Osteocyte (in vitro differentiated cells): ENCODE data around the gene GRIA4. TPM values are rescaled to one million over a fixed set of nuclear protein-coding genes. Genes with fewer than 3 reads are reported as not detected.

Source experiments
- DNase-seq: peaks from one replicate; pipeline ENCODE4 v3.0.0; 2021; ENCODE audit warnings: mixed read lengths; ENCODE audit not compliant: unreplicated experiment; ENCODE audit errors: extremely low spot score
- H3K27ac Mint-ChIP-seq: one replicate; pipeline ENCODE4 v1.8.0; 2021; ENCODE audit warnings: mild to moderate bottlenecking, mixed read lengths; ENCODE audit not compliant: unreplicated experiment
- H3K27me3 Mint-ChIP-seq: one replicate; pipeline ENCODE4 v1.8.0; 2021; ENCODE audit warnings: mixed read lengths; ENCODE audit not compliant: unreplicated experiment
- H3K36me3 Mint-ChIP-seq: one replicate; pipeline ENCODE4 v1.8.0; 2021; ENCODE audit warnings: mixed read lengths; ENCODE audit not compliant: unreplicated experiment
- H3K4me1 Mint-ChIP-seq: one replicate; pipeline ENCODE4 v1.8.0; 2021; ENCODE audit warnings: mixed read lengths; ENCODE audit not compliant: unreplicated experiment
- H3K4me3 Mint-ChIP-seq: one replicate; pipeline ENCODE4 v1.8.0; 2021; ENCODE audit warnings: mild to moderate bottlenecking, moderate library complexity, mixed read lengths; ENCODE audit not compliant: unreplicated experiment
- H3K9me3 Mint-ChIP-seq: one replicate; pipeline ENCODE4 v1.8.0; 2021; ENCODE audit warnings: mixed read lengths; ENCODE audit not compliant: unreplicated experiment
- CTCF ChIP-seq: fragments of 200-600 bp; sonication (generic); IDR thresholded peaks from 2 replicates; pipeline ENCODE4 v1.5.0; 2021; ENCODE audit warnings: antibody characterized with exemption, mild to moderate bottlenecking, moderate library complexity
- total RNA-seq: library from RNA; stranded (reverse); gene quantifications from 2 replicates; pipeline ENCODE4 v1.2.1, GENCODE V29; 2021

Gene GRIA4
- total RNA-seq, 1 donor from 2014 or later = not detected

GRCh38 chr11:105789579-105790420 is 179.9 kb downstream of the GRIA4 start:
- DNase-seq = no peak
- Mint-ChIP-seq H3K9me3 (no peaks in the 10 kb centered on the region), H3K27me3 (no peaks in the 10 kb centered on the region), H3K4me3 (no peak overlapping the region), H3K4me1 (no peaks in the 10 kb centered on the region), H3K36me3 (no peaks in the 10 kb centered on the region), H3K27ac (no peak overlapping the region)
- TF ChIP-seq CTCF = no peak

- no peak for DNase-seq
- Mint-ChIP-seq H3K9me3 (no peaks in the 10 kb centered on the region), H3K4me3 (no peak overlapping the region), H3K4me1 (no peaks in the 10 kb centered on the region), H3K27ac (no peak overlapping the region), H3K27me3 (no peaks in the 10 kb centered on the region), H3K36me3 (no peaks in the 10 kb centered on the region)
- no peak for TF ChIP-seq CTCF
Observed at GRCh38 chr11:105790840-105791239, 181.0 kb downstream of the GRIA4 start.

GRCh38 chr11:105793092-105793491 is 183.2 kb downstream of the GRIA4 start:
- Mint-ChIP-seq H3K27me3 (no peaks in the 10 kb centered on the region), H3K9me3 (no peaks in the 10 kb centered on the region), H3K27ac (no peak overlapping the region), H3K36me3 (no peaks in the 10 kb centered on the region), H3K4me3 (no peak overlapping the region), H3K4me1 (no peaks in the 10 kb centered on the region)
- no peak for TF ChIP-seq CTCF
- no peak for DNase-seq

- Mint-ChIP-seq H3K4me1 (no peaks in the 10 kb centered on the region), H3K27me3 (no peaks in the 10 kb centered on the region), H3K27ac (no peak overlapping the region), H3K36me3 (no peaks in the 10 kb centered on the region), H3K9me3 (no peaks in the 10 kb centered on the region), H3K4me3 (no peak overlapping the region)
- TF ChIP-seq CTCF = no peak
- no peak for DNase-seq
Observed at GRCh38 chr11:105799263-105799662, 189.4 kb downstream of the GRIA4 start.

GRCh38 chr11:105799728-105800462 is 190.0 kb downstream of the GRIA4 start:
- H3K27me3 Mint-ChIP-seq = no peaks in the 10 kb centered on the region
- no peaks in the 10 kb centered on the region for H3K9me3 Mint-ChIP-seq
- no peak overlapping the region for H3K27ac Mint-ChIP-seq
- no peak for TF ChIP-seq CTCF
- no peak overlapping the region for H3K4me3 Mint-ChIP-seq
- H3K4me1 Mint-ChIP-seq = no peaks in the 10 kb centered on the region
- no peak for DNase-seq
- no peaks in the 10 kb centered on the region for H3K36me3 Mint-ChIP-seq
